ENCODE measurements around the gene PLP2.

The PLP2 gene

DNA sequence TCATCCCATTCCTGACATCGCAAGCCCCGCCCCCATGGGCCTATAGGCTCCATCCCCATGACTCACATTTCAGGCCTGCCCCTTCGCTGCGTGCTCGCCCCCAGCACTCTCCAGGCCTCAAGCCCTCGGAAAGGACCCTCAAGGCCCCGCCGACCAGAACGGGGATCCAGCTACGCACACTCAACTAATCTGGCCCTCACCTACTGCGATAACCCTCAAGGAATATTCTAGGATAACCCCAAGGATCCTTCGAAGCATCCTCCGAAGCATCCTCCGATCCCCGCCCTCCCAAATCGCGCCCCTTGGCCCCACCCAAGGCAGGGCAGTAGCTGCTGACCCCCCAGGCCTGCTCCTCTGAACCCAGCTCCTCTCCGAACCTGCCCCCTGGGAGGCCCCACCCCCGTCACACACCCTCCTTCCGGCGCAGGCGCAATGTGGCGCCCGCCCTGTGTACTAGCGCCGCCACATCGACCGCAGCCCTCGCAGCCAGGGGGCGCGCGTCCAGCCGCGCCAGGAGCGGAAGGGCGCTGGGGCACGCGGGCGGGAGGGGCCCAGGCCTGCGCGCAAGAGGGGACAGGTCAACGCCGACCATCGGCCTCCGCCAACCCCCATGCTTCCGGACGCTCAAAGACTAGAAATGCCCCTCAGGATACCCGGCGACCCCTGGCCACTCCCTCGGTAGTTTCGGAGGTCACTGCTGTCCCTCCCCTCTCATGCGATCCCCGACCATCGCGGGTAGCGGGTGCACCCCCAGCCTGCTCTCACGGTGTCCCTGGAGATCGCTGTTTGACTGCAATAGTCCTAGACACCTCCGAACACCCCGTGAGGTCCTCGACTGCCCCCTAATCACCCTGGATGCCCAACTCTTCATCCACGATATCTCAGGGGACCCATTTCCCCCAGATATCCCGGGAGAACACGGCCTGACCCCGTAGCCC lies 15.5 kb upstream of the PLP2 start:
- H2AK5ac ChIP-seq (ENCODE audit: low read length, severe bottlenecking): no peak overlapping the region
- H3K9ac ChIP-seq (ENCODE audit: low read length): peak overlapping the region; percentile 88
- no peaks in the 10 kb centered on the region for H3K27me3 ChIP-seq (ENCODE audit: control insufficient read depth in 1 of 2, insufficient read depth in 1 of 2, low read length in 2 of 2)
- peak overlapping the region in 1 of 2 experiments; percentile 75 for H3K4ac ChIP-seq (ENCODE audit: low read depth in 1 of 2, low read length in 2 of 2)
- H3K23ac ChIP-seq (ENCODE audit: low read length in 2 of 2): no peak overlapping the region
- no peak overlapping the region for H3K14ac ChIP-seq (ENCODE audit: low read length in 2 of 2)
- peak overlapping the region; percentile 75 for H4K91ac ChIP-seq (ENCODE audit: low read length)
- peak overlapping the region; percentile 63 for H2AFZ ChIP-seq (ENCODE audit: low read depth, low read length)
- peak overlapping the region; percentile 90 for H4K8ac ChIP-seq (ENCODE audit: low read length)
- peak overlapping the region; percentile 79 for H2BK5ac ChIP-seq (ENCODE audit: low read depth, low read length, poor library complexity, severe bottlenecking)
- peak overlapping the region; percentile 79 to 80 for H3K18ac ChIP-seq (ENCODE audit: low read depth in 1 of 2, low read length in 2 of 2)
- peak overlapping the region; percentile 97 for H3K27ac ChIP-seq (ENCODE audit: low read length, poor library complexity, severe bottlenecking)
- peak overlapping the region; percentile 79 for H2BK120ac ChIP-seq (ENCODE audit: low read depth, low read length)
- 7% methylated on average over 36 of the region's 65 CpGs for WGBS
- H2BK15ac ChIP-seq (ENCODE audit: low read depth, poor library complexity, severe bottlenecking): no peak overlapping the region
- H2BK12ac ChIP-seq (ENCODE audit: low read length in 2 of 2): no peak overlapping the region
- H3K4me3 ChIP-seq (ENCODE audit: insufficient read depth in 1 of 2, low read depth in 1 of 2, low read length in 2 of 2): peak overlapping the region; percentile 44 to 71
- peak; percentile 91 for DNase-seq
- H3K4me2 ChIP-seq (ENCODE audit: low read length, poor library complexity, severe bottlenecking): peak overlapping the region; percentile 53
- H3K36me3 ChIP-seq (ENCODE audit: control insufficient read depth in 1 of 2, insufficient read depth in 2 of 2, low read depth in 1 of 2, low read length in 2 of 2): no peaks in the 10 kb centered on the region
- H3K9me3 ChIP-seq (ENCODE audit: control insufficient read depth, low read length): no peaks in the 10 kb centered on the region
- peaks cover 3% of the 10 kb centered on the region for H3K4me1 ChIP-seq (ENCODE audit: control insufficient read depth, insufficient read depth, low read depth, low read length)
- no peaks in the 10 kb centered on the region for H3K79me1 ChIP-seq (replicated peaks; ENCODE audit: low read length, poor library complexity, severe bottlenecking)

DNA sequence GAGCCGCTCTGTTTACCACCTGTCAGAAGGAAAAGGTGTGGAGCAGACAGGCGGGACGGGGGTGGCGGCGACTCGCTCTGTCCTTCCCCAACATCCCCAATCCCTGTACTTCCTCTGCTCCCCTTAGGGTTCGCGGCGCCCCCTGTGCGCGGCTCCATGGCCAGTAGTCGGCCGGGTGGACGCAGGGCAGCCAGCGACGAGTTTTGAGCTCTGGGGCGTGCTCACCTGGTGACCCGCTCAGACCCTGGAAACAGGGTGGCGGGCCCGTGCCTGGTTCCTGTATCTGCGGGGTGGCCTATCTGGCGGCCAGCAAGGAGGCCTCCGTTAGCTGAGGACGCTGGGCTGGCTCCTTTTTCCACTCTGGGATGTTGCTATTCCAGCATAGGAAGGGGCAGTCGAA lies 14.5 kb upstream of the PLP2 start:
- Histone ChIP-seq H3K9ac (ENCODE audit: low read length) (no peak overlapping the region), H2AK5ac (ENCODE audit: low read length, severe bottlenecking) (no peak overlapping the region), H2BK15ac (ENCODE audit: low read depth, poor library complexity, severe bottlenecking) (no peak overlapping the region), H3K4me3 (ENCODE audit: insufficient read depth in 1 of 2, low read depth in 1 of 2, low read length in 2 of 2) (no peak overlapping the region), H3K79me1 (replicated peaks; ENCODE audit: low read length, poor library complexity, severe bottlenecking) (no peaks in the 10 kb centered on the region), H3K9me3 (ENCODE audit: control insufficient read depth, low read length) (no peaks in the 10 kb centered on the region), H3K4me1 (ENCODE audit: control insufficient read depth, insufficient read depth, low read depth, low read length) (peaks cover 3% of the 10 kb centered on the region), H3K14ac (ENCODE audit: low read length in 2 of 2) (no peak overlapping the region), H3K4me2 (ENCODE audit: low read length, poor library complexity, severe bottlenecking) (no peak overlapping the region), H3K18ac (ENCODE audit: low read depth in 1 of 2, low read length in 2 of 2) (no peak overlapping the region), H3K4ac (ENCODE audit: low read depth in 1 of 2, low read length in 2 of 2) (no peak overlapping the region), H2BK120ac (ENCODE audit: low read depth, low read length) (no peak overlapping the region), H2AFZ (ENCODE audit: low read depth, low read length) (no peak overlapping the region), H4K91ac (ENCODE audit: low read length) (no peak overlapping the region), H3K27me3 (ENCODE audit: control insufficient read depth in 1 of 2, insufficient read depth in 1 of 2, low read length in 2 of 2) (no peaks in the 10 kb centered on the region), H2BK5ac (ENCODE audit: low read depth, low read length, poor library complexity, severe bottlenecking) (no peak overlapping the region), H3K36me3 (ENCODE audit: control insufficient read depth in 1 of 2, insufficient read depth in 2 of 2, low read depth in 1 of 2, low read length in 2 of 2) (no peaks in the 10 kb centered on the region), H3K23ac (ENCODE audit: low read length in 2 of 2) (no peak overlapping the region), H3K27ac (ENCODE audit: low read length, poor library complexity, severe bottlenecking) (no peak overlapping the region), H4K8ac (ENCODE audit: low read length) (no peak overlapping the region), H2BK12ac (ENCODE audit: low read length in 2 of 2) (peak overlapping the region in 1 of 2 experiments; percentile 39)
- WGBS: 67% methylated on average over 17 of the region's 25 CpGs
- DNase-seq: no peak

DNA sequence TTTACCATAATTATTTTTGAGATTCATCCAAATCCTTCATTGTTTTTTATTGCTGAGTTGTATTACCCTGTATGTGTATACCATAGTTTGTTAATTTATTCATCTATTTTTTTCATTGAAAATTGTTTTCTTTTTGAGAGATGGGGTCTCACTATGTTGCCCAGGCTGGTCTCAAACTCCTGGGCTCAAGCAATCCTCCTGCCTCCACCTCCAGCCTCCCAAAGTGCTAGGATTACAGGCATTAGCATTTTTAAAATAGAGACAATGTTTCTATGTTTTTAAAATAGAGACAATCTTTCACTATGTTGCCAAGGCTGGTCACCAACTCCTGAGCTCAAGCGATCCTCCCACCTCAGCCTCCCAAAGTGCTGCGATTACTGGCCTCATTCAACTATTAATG lies 10.8 kb upstream of the PLP2 start:
- no peak overlapping the region for H2BK12ac ChIP-seq (ENCODE audit: low read length in 2 of 2)
- WGBS: no CpG with 5 or more reads among the region's 2 CpGs
- H3K36me3 ChIP-seq (ENCODE audit: control insufficient read depth in 1 of 2, insufficient read depth in 2 of 2, low read depth in 1 of 2, low read length in 2 of 2): no peaks in the 10 kb centered on the region
- no peak overlapping the region for H3K27ac ChIP-seq (ENCODE audit: low read length, poor library complexity, severe bottlenecking)
- H2AFZ ChIP-seq (ENCODE audit: low read depth, low read length): no peak overlapping the region
- H3K18ac ChIP-seq (ENCODE audit: low read depth in 1 of 2, low read length in 2 of 2): no peak overlapping the region
- no peak for DNase-seq
- H3K4me1 ChIP-seq (ENCODE audit: control insufficient read depth, insufficient read depth, low read depth, low read length): peaks cover 7% of the 10 kb centered on the region
- H4K8ac ChIP-seq (ENCODE audit: low read length): no peak overlapping the region
- H3K9ac ChIP-seq (ENCODE audit: low read length): no peak overlapping the region
- no peak overlapping the region for H4K91ac ChIP-seq (ENCODE audit: low read length)
- no peaks in the 10 kb centered on the region for H3K27me3 ChIP-seq (ENCODE audit: control insufficient read depth in 1 of 2, insufficient read depth in 1 of 2, low read length in 2 of 2)
- H3K9me3 ChIP-seq (ENCODE audit: control insufficient read depth, low read length): no peaks in the 10 kb centered on the region
- H3K79me1 ChIP-seq (replicated peaks; ENCODE audit: low read length, poor library complexity, severe bottlenecking): no peaks in the 10 kb centered on the region
- H2BK5ac ChIP-seq (ENCODE audit: low read depth, low read length, poor library complexity, severe bottlenecking): no peak overlapping the region
- H3K4me2 ChIP-seq (ENCODE audit: low read length, poor library complexity, severe bottlenecking): no peak overlapping the region
- H2BK120ac ChIP-seq (ENCODE audit: low read depth, low read length): no peak overlapping the region
- no peak overlapping the region for H3K14ac ChIP-seq (ENCODE audit: low read length in 2 of 2)
- no peak overlapping the region for H3K4ac ChIP-seq (ENCODE audit: low read depth in 1 of 2, low read length in 2 of 2)
- H3K23ac ChIP-seq (ENCODE audit: low read length in 2 of 2): no peak overlapping the region
- no peak overlapping the region for H2AK5ac ChIP-seq (ENCODE audit: low read length, severe bottlenecking)
- no peak overlapping the region for H3K4me3 ChIP-seq (ENCODE audit: insufficient read depth in 1 of 2, low read depth in 1 of 2, low read length in 2 of 2)
- H2BK15ac ChIP-seq (ENCODE audit: low read depth, poor library complexity, severe bottlenecking): no peak overlapping the region

DNA sequence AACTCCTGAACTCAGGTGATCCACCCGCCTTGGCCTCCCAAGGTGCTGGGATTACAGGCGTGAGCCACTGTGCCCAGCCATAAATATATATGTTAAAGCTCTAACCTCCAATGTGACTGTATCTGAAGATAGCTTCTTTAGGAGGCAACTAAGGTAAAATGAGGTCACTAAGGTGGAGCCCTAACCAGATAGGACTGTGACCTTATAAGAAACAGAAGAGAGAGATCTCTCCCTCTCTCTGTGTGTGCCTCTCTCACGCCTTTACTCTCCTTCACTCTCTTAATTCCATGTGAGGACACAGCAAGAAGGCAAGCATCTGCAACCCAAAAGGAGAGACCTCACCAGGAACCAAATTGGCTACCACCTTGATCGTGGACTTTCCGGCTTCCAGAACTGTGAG lies 10.1 kb upstream of the PLP2 start:
- Histone ChIP-seq H2BK15ac (ENCODE audit: low read depth, poor library complexity, severe bottlenecking) (no peak overlapping the region), H3K23ac (ENCODE audit: low read length in 2 of 2) (no peak overlapping the region), H2BK120ac (ENCODE audit: low read depth, low read length) (no peak overlapping the region), H3K4me2 (ENCODE audit: low read length, poor library complexity, severe bottlenecking) (no peak overlapping the region), H3K14ac (ENCODE audit: low read length in 2 of 2) (no peak overlapping the region), H4K8ac (ENCODE audit: low read length) (no peak overlapping the region), H3K4me1 (ENCODE audit: control insufficient read depth, insufficient read depth, low read depth, low read length) (peaks cover 5% of the 10 kb centered on the region), H2AFZ (ENCODE audit: low read depth, low read length) (no peak overlapping the region), H3K18ac (ENCODE audit: low read depth in 1 of 2, low read length in 2 of 2) (no peak overlapping the region), H3K36me3 (ENCODE audit: control insufficient read depth in 1 of 2, insufficient read depth in 2 of 2, low read depth in 1 of 2, low read length in 2 of 2) (no peaks in the 10 kb centered on the region), H2BK5ac (ENCODE audit: low read depth, low read length, poor library complexity, severe bottlenecking) (no peak overlapping the region), H3K27me3 (ENCODE audit: control insufficient read depth in 1 of 2, insufficient read depth in 1 of 2, low read length in 2 of 2) (no peaks in the 10 kb centered on the region), H3K4ac (ENCODE audit: low read depth in 1 of 2, low read length in 2 of 2) (no peak overlapping the region), H3K4me3 (ENCODE audit: insufficient read depth in 1 of 2, low read depth in 1 of 2, low read length in 2 of 2) (no peak overlapping the region), H3K27ac (ENCODE audit: low read length, poor library complexity, severe bottlenecking) (no peak overlapping the region), H3K9ac (ENCODE audit: low read length) (no peak overlapping the region), H2AK5ac (ENCODE audit: low read length, severe bottlenecking) (no peak overlapping the region), H4K91ac (ENCODE audit: low read length) (no peak overlapping the region), H2BK12ac (ENCODE audit: low read length in 2 of 2) (no peak overlapping the region), H3K9me3 (ENCODE audit: control insufficient read depth, low read length) (no peaks in the 10 kb centered on the region), H3K79me1 (replicated peaks; ENCODE audit: low read length, poor library complexity, severe bottlenecking) (no peaks in the 10 kb centered on the region)
- WGBS: 100% methylated on average over 2 of the region's 5 CpGs
- DNase-seq: no peak

Data from mesenchymal stem cell (in vitro differentiated cells and primary cell).